GM12878 (cell line): ENCODE data around the gene HES2. TPM values are rescaled to one million over a fixed set of nuclear protein-coding genes. Genes with fewer than 3 reads are reported as not detected.

Experiments
- MTA3 ChIP-seq: IDR thresholded peaks from 2 replicates; pipeline ENCODE4 v1.6.1; 2012; ENCODE audit warnings: low read length, inconsistent platforms, borderline replicate concordance
- NFYB ChIP-seq: IDR thresholded peaks from 2 replicates; pipeline ENCODE4 v1.6.1; 2011; ENCODE audit warnings: low read depth, mild to moderate bottlenecking, low read length, improper control_type of control experiment, moderate library complexity; ENCODE audit not compliant: insufficient read depth
- ZBTB40 ChIP-seq: fragments of 450-650 bp; IDR thresholded peaks from 2 replicates; pipeline ENCODE4 v1.6.1; 2016; ENCODE audit warnings: mild to moderate bottlenecking, moderate library complexity, borderline replicate concordance
- ZNF687 ChIP-seq: fragments of 450-650 bp; IDR thresholded peaks from 2 replicates; pipeline ENCODE4 v1.6.1; 2017; ENCODE audit warnings: mild to moderate bottlenecking, moderate library complexity
- polyA plus RNA-seq, 11 experiments: library from polyadenylated mRNA; depleted of rRNA in 4 of 11; unstranded in 6 of 11; stranded (reverse) in 5 of 11; fragments of >200 nt; fragmentation: Nextera tagmentation in 4 of 11; fragmentation: Illumina TruSeq in 1 of 11; extraction: Ambion mirVana in 4 of 11; extraction: Trizol in 1 of 11; gene quantifications; 1 replicate in 1 of 11; 2 replicates in 10 of 11; pipeline versions ENCODE4 v1.2.1 to v1.2.3, GENCODE V29; 2011 to 2016; ENCODE audit warnings: inconsistent platforms in 2 of 11, missing spikeins in 2 of 11, low read depth in 1 of 11
- total RNA-seq, 4 experiments: library from RNA; depleted of rRNA in 3 of 4; stranded (reverse); fragments of >200 nt in 3 of 4; fragmentation: Illumina TruSeq in 1 of 4; extraction: Trizol in 1 of 4; gene quantifications; 2 replicates each; pipeline versions ENCODE4 v1.2.1 to v1.2.3, GENCODE V29; 2013 to 2021

HES2 gene
- total and polyA plus RNA-seq, 10 of the 15 experiments (the other 5 are each of a cell fraction or from before 2014, with no cell fraction given), result 0.13 to 2.0 (median 0.26) TPM

GRCh38 chr1:6416906-6417305 lies 2.8 kb downstream of the HES2 start (continued):
- TF ChIP-seq ZBTB40, result no peak
- no peak for TF ChIP-seq NFYB
- TF ChIP-seq MTA3, result no peak
- no peak for TF ChIP-seq ZNF687
